Fibroblast of lung (primary cell): ENCODE data around the gene FAM222A. TPM values are rescaled to one million over a fixed set of nuclear protein-coding genes. Genes with fewer than 3 reads are reported as not detected.

Source experiments
- DNase-seq, 2 donors: peaks; one replicate each; pipeline versions ENCODE4 v3.0.0 to v3.0.0-alpha.2; 2010; ENCODE audit warnings: low read depth in 2 of 2
- H2AFZ ChIP-seq: 2 replicates; pipeline ENCODE4 v1.5.1; 2012; ENCODE audit warnings: low read length, control low read depth, inconsistent platforms
- H3K27ac ChIP-seq: 2 replicates; pipeline ENCODE4 v1.5.1; 2011; ENCODE audit warnings: low read length, control low read depth; ENCODE audit not compliant: insufficient read depth
- H3K27me3 ChIP-seq: 2 replicates; pipeline ENCODE4 v1.5.1; 2011; ENCODE audit warnings: mild to moderate bottlenecking, low read length; ENCODE audit not compliant: control insufficient read depth, insufficient read depth
- H3K36me3 ChIP-seq: 2 replicates; pipeline ENCODE4 v1.5.1; 2011; ENCODE audit warnings: low read length; ENCODE audit not compliant: control insufficient read depth, insufficient read depth
- H3K4me1 ChIP-seq: 2 replicates; pipeline ENCODE4 v1.5.1; 2011; ENCODE audit warnings: low read length; ENCODE audit not compliant: control insufficient read depth, insufficient read depth; ENCODE audit errors: extremely low read depth
- H3K4me2 ChIP-seq: 2 replicates; pipeline ENCODE4 v1.5.1; 2011; ENCODE audit warnings: low read length, control low read depth; ENCODE audit not compliant: insufficient read depth; ENCODE audit errors: extremely low read depth
- H3K4me3 ChIP-seq, 4 experiments: fragments of 200-600 bp in 1 of 4; sonication (generic) in 1 of 4; replicated peaks in 1 of 4; 2 replicates each; pipeline ENCODE4 v1.5.1; 2011 to 2016; ENCODE audit warnings: low read length in 4 of 4, low read depth in 3 of 4, mild to moderate bottlenecking in 3 of 4, control low read depth in 2 of 4, inconsistent platforms in 1 of 4, mixed read lengths in 1 of 4; ENCODE audit not compliant: insufficient read depth in 1 of 4; ENCODE audit errors: control extremely low read depth in 1 of 4
- H3K79me2 ChIP-seq: 2 replicates; pipeline ENCODE4 v1.5.1; 2012; ENCODE audit warnings: mild to moderate bottlenecking, low read length, inconsistent platforms; ENCODE audit not compliant: control insufficient read depth, insufficient read depth
- H3K9ac ChIP-seq: 2 replicates; pipeline ENCODE4 v1.5.1; 2011; ENCODE audit warnings: mild to moderate bottlenecking, low read length, control low read depth; ENCODE audit not compliant: insufficient read depth
- H3K9me3 ChIP-seq: 2 replicates; pipeline ENCODE4 v1.5.1; 2012; ENCODE audit warnings: low read depth, low read length; ENCODE audit not compliant: control insufficient read depth, insufficient read depth
- H4K20me1 ChIP-seq: 2 replicates; pipeline ENCODE4 v1.5.1; 2011; ENCODE audit warnings: low read length; ENCODE audit not compliant: control insufficient read depth, insufficient read depth; ENCODE audit errors: extremely low read depth
- CTCF ChIP-seq, 2 donors: IDR thresholded peaks in 1 of 2; conservative IDR thresholded peaks in 1 of 2; 1 replicate in 1 of 2; 2 replicates in 1 of 2; pipeline ENCODE4 v1.5.1; 2011 to 2012; ENCODE audit warnings: low read length in 2 of 2, control low read depth in 1 of 2, inconsistent platforms in 1 of 2, low read depth in 1 of 2, mild to moderate bottlenecking in 1 of 2
- EZH2 ChIP-seq: IDR thresholded peaks from 2 replicates; pipeline ENCODE4 v1.5.1; 2012; ENCODE audit warnings: low read length, control low read depth, mild to moderate bottlenecking; ENCODE audit errors: missing control alignments
- polyA plus RNA-seq, 2 donors: library from polyadenylated mRNA; depleted of rRNA in 1 of 2; stranded (reverse) in 1 of 2; unstranded in 1 of 2; fragments of >200 nt; gene quantifications; 2 replicates each; pipeline ENCODE4 v1.2.1, GENCODE V29; 2011 to 2012; ENCODE audit warnings: missing spikeins in 1 of 2
- total RNA-seq: library from RNA; depleted of rRNA; stranded (reverse); fragments of >200 nt; gene quantifications from 2 replicates; pipeline ENCODE4 v1.2.1, GENCODE V29; 2014

FAM222A gene
- total and polyA plus RNA-seq, 2 donors (not counting 1 experiment from before 2014, with no cell fraction given), result 0.05 TPM; not detected in 1

DNA sequence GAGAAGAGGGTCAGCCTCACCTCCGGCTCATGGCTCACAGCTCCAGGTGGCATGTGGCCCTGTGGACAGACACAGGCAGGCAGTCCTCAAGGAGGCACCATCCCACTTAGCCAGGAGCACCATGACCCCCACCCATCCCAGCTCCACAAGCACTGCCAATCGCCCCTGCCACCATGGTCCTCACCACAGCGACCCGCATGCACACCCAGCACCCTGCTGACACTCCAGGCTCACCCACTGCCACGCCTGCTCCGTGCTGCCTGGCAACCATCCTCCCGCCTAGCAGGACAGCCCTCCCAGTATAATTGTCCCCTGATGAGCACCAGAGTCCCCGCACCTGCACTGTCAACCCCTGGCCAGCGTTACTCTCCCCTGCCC lies 68.7 kb downstream of the FAM222A start:
- Histone ChIP-seq H3K9ac (no peak overlapping the region), H3K79me2 (no peaks in the 10 kb centered on the region), H3K4me2 (no peak overlapping the region), H3K27ac (no peak overlapping the region), H3K9me3 (no peaks in the 10 kb centered on the region), H3K4me3 (no peak overlapping the region), H3K36me3 (no peaks in the 10 kb centered on the region), H3K4me1 (no peaks in the 10 kb centered on the region), H2AFZ (no peak overlapping the region), H4K20me1 (no peaks in the 10 kb centered on the region), H3K27me3 (no peaks in the 10 kb centered on the region)
- TF ChIP-seq EZH2 (no peak), CTCF (conservative IDR thresholded peaks at IDR 0.05 in 1 of 2, IDR thresholded peaks at IDR 0.05 in 1 of 2; ENCODE audit: low read depth in 1 of 2, low read length in 2 of 2) (no peak)
- no peak for DNase-seq

- no peak for TF ChIP-seq EZH2
- Histone ChIP-seq H4K20me1 (no peaks in the 10 kb centered on the region), H3K4me2 (no peak overlapping the region), H3K9me3 (no peaks in the 10 kb centered on the region), H3K4me1 (no peaks in the 10 kb centered on the region), H3K4me3 (no peak overlapping the region), H2AFZ (no peak overlapping the region), H3K79me2 (no peaks in the 10 kb centered on the region), H3K36me3 (no peaks in the 10 kb centered on the region), H3K27ac (no peak overlapping the region), H3K27me3 (no peaks in the 10 kb centered on the region), H3K9ac (no peak overlapping the region)
- DNase-seq, result no peak
Observed at GRCh38 chr12:109783135-109783964, 69.7 kb downstream of the FAM222A start.

- H3K4me1 ChIP-seq, result no peaks in the 10 kb centered on the region
- no peaks in the 10 kb centered on the region for H3K27me3 ChIP-seq
- TF ChIP-seq CTCF (conservative IDR thresholded peaks at IDR 0.05 in 1 of 2, IDR thresholded peaks at IDR 0.05 in 1 of 2; ENCODE audit: low read depth in 1 of 2, low read length in 2 of 2) (no peak), EZH2 (no peak)
- no peak overlapping the region for H2AFZ ChIP-seq
- no peaks in the 10 kb centered on the region for H3K36me3 ChIP-seq
- H4K20me1 ChIP-seq, result no peaks in the 10 kb centered on the region
- H3K9ac ChIP-seq, result no peak overlapping the region
- H3K4me2 ChIP-seq, result no peak overlapping the region
- H3K9me3 ChIP-seq, result no peaks in the 10 kb centered on the region
- no peak overlapping the region for H3K4me3 ChIP-seq
- H3K27ac ChIP-seq, result no peak overlapping the region
- DNase-seq, result no peak
- no peaks in the 10 kb centered on the region for H3K79me2 ChIP-seq
Observed at GRCh38 chr12:109783965-109784244, 70.3 kb downstream of the FAM222A start.
